Large intestine (tissue), 3 donors: ENCODE data around the gene GFY. TPM values are rescaled to one million over a fixed set of nuclear protein-coding genes. Genes with fewer than 3 reads are reported as not detected.

Source experiments
- DNase-seq, 2 donors: peaks; one replicate each; pipeline versions ENCODE4 v3.0.0 to v3.0.0-alpha.2; 2013
- H3K27ac ChIP-seq: one replicate; pipeline ENCODE4 v1.5.1; 2013; ENCODE audit warnings: low read length
- H3K27me3 ChIP-seq: 2 replicates; pipeline ENCODE4 v1.6.1; 2013; ENCODE audit warnings: low read length; ENCODE audit not compliant: control insufficient read depth, insufficient read depth
- H3K36me3 ChIP-seq: 2 replicates; pipeline ENCODE4 v1.6.1; 2013; ENCODE audit warnings: low read length; ENCODE audit not compliant: control insufficient read depth, insufficient read depth
- H3K4me1 ChIP-seq: one replicate; pipeline ENCODE4 v1.6.1; 2013; ENCODE audit warnings: low read length; ENCODE audit not compliant: control insufficient read depth, insufficient read depth
- H3K4me3 ChIP-seq: one replicate; pipeline ENCODE4 v1.5.1; 2013; ENCODE audit warnings: low read length
- H3K9me3 ChIP-seq: one replicate; pipeline ENCODE4 v1.6.1; 2013; ENCODE audit warnings: mild to moderate bottlenecking, low read depth, low read length, moderate library complexity; ENCODE audit not compliant: control insufficient read depth
- WGBS: methylation state at CpG from one replicate; pipeline ENCODE4 v1.1.5; 2013; ENCODE audit warnings: low lambda C conversion rate; ENCODE audit not compliant: insufficient coverage; 5-methylcytosine and 5-hydroxymethylcytosine counted together
- polyA plus RNA-seq: library from polyadenylated mRNA; unstranded; fragments of 120-200 nt; gene quantifications from one replicate; pipeline ENCODE4 v1.2.1, GENCODE V29; 2013

Gene GFY
- polyA plus RNA-seq, 1 donor = not detected

DNA sequence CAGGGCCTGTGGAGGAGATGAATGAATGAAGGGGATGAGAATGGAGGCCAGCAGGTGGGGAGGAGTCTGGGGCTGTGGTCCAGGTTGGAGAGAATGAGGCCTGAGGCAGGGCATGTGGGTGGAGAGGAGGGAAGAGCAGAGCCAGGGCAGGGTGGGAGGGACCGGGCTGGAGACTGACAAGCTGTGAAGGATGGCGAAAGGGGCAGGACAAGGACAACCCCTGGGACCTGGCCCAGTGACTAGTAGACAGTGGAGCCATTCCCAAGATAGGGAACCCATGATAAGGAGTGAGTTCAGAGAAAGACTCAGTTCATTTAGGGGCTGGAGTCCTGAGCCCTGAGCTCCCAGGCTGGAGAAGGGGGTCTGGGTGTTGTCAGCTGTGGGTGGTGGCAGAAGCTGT is 5.0 kb upstream of the GFY start:
- Histone ChIP-seq H3K27ac (no peak overlapping the region), H3K4me3 (no peak overlapping the region), H3K27me3 (peaks cover 93% of the 10 kb centered on the region), H3K36me3 (no peaks in the 10 kb centered on the region), H3K9me3 (peaks cover 6% of the 10 kb centered on the region), H3K4me1 (peaks cover 2% of the 10 kb centered on the region)
- no CpG with 5 or more reads among the region's 2 CpGs for WGBS
- no peak for DNase-seq

DNA sequence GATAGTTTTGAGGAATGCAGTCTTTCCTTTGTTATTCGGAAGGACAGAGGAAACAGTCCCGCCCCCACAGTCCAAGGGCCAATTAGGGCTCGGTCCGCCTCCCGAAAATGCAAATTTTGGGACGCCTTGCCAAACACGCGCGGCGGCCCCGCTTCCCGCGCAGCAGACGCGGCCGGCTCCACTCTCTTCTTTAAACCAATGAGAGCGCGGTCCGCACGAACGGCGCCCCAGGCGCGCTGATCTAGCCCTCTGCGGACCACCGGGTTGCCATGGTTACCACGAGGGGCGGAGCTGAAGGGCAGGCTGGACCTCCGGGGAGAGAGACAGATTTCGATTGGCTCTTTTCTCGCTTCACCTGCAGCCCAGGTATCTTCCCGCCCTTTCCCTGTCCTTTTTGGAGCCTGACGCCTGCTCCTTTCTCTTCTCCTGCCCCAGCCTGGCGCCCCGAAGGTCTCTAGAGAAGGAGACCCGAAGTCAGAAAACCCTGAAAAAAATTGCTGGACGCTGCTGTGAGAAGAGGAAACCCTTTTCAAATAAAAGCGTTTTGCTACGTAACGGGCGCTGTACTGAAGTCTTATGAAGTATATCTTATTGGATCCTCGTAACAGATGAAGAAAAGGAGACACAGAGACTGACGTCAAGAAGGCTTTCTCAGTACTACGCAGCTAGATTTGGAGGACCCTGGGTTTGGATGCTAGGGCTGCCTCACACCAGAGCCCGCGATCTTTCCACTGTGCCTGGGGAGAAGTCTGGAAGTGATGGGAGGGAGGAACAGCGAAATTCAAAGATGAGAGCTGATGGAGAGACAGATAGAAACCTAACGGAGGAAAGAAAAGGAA is 3.9 kb upstream of the GFY start:
- 7% methylated on average over 2 of the region's 48 CpGs for WGBS
- H3K9me3 ChIP-seq = peaks cover 6% of the 10 kb centered on the region
- peak in 1 of 2 donors; percentile 18 for DNase-seq
- H3K4me3 ChIP-seq = no peak overlapping the region
- no peak overlapping the region for H3K27ac ChIP-seq
- peaks cover 2% of the 10 kb centered on the region for H3K4me1 ChIP-seq
- H3K27me3 ChIP-seq = peaks cover 99% of the 10 kb centered on the region
- no peaks in the 10 kb centered on the region for H3K36me3 ChIP-seq

DNA sequence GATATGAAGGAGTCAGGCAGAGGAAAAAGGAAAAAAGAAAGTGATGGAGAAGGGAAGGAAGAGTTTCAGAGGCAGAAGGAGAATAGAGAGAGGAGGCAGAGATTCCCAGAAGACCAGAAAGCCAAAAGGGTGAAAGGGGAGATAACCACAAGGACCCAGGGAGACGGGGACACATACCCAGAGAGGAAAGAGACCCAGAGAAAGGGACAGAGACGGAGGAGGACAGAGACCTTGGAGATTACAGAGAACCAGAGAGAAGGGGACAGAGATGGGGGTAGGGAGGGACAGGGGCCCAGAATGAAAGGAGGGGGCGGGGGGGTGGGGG is 3.3 kb upstream of the GFY start:
- Histone ChIP-seq H3K27ac (no peak overlapping the region), H3K27me3 (peaks cover 100% of the 10 kb centered on the region), H3K9me3 (peaks cover 6% of the 10 kb centered on the region), H3K4me1 (peaks cover 2% of the 10 kb centered on the region), H3K4me3 (no peak overlapping the region), H3K36me3 (no peaks in the 10 kb centered on the region)
- DNase-seq = no peak
- 13% methylated on average over 1 of the region's 3 CpGs for WGBS

DNA sequence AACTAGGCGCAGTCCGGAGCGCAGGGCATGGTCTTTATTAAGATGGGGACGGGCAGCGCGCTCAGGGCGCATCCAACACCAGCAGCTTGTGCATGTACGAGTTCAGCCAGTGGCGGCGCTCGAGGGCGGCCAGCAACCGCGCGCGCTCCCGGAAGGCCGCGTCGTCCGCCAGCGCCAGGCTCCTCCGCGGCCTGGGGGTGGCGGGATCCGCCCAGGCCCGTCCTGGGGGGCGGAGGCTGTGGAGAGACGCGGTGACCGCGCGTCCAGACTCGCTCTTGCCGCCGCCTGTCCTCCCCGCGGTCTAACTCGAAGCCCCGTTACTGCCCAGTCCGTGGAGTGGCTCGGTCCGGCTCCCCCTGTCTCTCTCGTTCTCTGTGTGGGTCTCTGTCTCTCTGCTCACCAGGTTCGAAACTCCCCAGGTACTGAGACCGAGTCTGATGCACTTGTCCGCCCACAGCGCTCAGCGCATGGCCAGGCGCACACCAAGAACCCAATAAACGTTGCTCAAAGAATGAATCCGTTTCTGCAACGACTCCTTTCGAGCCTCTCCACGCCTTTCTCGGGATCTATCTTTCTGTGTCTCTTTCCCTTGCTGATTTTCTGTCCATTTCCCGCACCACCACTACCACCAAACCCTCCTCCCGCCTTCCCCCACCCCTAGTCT is 2.6 kb upstream of the GFY start:
- no peak overlapping the region for H3K27ac ChIP-seq
- no peak overlapping the region for H3K4me3 ChIP-seq
- WGBS = no CpG with 5 or more reads among the region's 58 CpGs
- DNase-seq = no peak
- H3K9me3 ChIP-seq = peaks cover 10% of the 10 kb centered on the region
- H3K4me1 ChIP-seq = peaks cover 2% of the 10 kb centered on the region
- H3K27me3 ChIP-seq = peaks cover 100% of the 10 kb centered on the region
- H3K36me3 ChIP-seq = no peaks in the 10 kb centered on the region

DNA sequence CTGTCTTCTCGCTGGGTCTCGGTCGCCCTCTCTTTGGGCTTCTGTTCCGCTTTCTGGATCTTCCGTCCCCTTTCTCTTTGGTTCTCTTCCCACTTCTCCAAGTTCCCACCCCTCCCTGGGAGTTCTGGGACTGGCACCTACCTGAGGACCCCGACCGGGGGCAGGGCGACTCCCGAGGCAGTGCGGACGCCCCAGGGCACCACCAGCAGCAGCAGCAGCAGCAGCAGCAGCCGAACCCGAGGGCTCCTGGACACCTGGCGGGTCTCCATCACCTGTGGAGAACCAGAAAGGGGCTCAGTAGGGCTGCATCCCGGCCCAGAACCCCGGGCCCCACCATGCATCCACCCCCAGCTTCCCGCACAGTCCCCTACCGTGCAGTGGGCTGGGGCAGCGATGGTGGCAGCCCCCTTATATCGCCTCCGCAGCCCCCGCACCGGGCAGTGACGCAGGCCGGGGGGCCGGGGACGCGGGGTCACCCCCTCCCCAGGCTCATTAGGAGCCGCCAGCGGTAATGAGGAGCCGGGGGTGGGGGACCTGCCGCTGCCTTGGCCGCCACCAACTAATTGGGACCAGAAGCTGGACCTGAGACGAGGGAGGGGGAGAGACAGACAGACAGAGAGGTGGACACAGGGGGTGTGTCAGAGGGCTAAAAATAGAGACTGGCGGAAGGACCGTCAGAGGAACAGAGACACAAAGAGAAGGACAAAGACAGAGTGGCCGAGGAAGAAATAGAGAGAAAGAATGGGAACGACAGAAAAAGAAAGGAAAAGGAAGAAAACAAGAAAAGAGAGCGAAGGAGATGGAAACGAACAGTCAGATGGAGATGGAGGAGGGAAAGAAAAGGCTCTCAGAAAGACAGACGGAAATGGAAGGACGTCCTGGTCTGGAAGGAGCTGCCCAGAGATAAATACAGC is 1.9 kb upstream of the GFY start, which contains the start of gene PTH2:
Gene PTH2 (minus strand): TSS at position 371 of the 914 bp plus-strand sequence. CDS start 102 bp downstream, at position 269.
- H3K4me3 ChIP-seq = no peak within 1 kb of the TSS
- no peaks in the 10 kb centered on the region for H3K36me3 ChIP-seq
- H3K27me3 ChIP-seq = peaks cover 100% of the 10 kb centered on the region
- peaks cover 2% of the 10 kb centered on the region for H3K4me1 ChIP-seq
- H3K9me3 ChIP-seq = peaks cover 13% of the 10 kb centered on the region
- DNase-seq = no peak
- 12% methylated on average over 8 of the region's 42 CpGs for WGBS
- H3K27ac ChIP-seq = no peak within 1 kb of the TSS

DNA sequence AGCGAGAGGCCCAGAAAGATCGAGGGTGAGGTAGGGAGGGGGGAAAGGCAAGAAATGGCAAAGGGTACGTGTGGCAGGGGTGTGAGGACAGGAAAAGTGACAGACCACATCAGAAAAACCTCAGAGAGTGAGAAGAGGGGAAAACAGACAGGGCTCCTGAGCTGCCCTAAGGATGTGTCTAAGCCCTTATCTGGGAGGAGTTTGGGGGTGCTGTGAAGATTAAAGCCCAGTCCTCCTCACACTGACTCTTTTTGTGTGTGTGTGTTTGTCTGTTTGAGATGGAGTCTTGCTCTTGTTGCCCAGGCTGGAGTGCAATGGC is 1.2 kb upstream of the GFY start:
- WGBS = no CpG with 5 or more reads among the region's 3 CpGs
- peaks cover 2% of the 10 kb centered on the region for H3K4me1 ChIP-seq
- peaks cover 100% of the 10 kb centered on the region for H3K27me3 ChIP-seq
- DNase-seq = no peak
- no peak overlapping the region for H3K27ac ChIP-seq
- peaks cover 13% of the 10 kb centered on the region for H3K9me3 ChIP-seq
- H3K4me3 ChIP-seq = no peak overlapping the region
- no peaks in the 10 kb centered on the region for H3K36me3 ChIP-seq

DNA sequence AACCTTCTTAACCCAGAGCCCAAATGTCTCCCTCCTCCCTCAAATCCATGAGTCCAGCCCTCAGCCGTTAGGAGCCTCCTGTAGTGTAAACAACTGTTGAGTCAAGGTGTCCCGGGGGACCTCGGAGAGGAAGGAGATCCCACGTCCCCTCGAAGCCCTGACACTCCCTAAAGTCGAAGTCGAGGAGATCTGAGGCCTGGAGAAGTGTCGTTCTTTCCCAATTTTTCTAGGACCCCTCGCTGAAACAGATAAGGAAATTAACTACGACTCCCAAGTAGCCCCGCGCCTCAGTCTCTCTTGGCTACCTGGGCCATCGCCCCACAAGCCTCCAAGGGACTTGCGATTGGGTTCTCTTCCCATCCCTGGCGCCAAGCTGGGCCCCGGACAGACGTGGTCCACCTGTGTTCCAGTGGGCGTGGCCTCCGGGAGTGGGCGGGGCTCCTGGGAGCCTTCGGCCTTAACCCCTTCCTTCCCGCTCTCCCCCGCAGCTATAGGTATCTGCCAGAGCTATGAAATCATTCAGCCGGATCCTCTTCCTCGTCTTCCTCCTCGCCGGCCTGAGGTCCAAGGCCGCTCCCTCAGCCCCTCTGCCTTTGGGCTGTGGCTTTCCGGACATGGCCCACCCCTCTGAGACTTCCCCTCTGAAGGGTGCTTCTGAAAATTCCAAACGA is 869 bp downstream of the GFY start:
- H3K4me3 ChIP-seq = no peak overlapping the region
- peaks cover 11% of the 10 kb centered on the region for H3K9me3 ChIP-seq
- H3K4me1 ChIP-seq = peaks cover under 1% of the 10 kb centered on the region
- no peak overlapping the region for H3K27ac ChIP-seq
- H3K36me3 ChIP-seq = no peaks in the 10 kb centered on the region
- WGBS = no CpG with 5 or more reads among the region's 30 CpGs
- no peak for DNase-seq
- H3K27me3 ChIP-seq = peaks cover 100% of the 10 kb centered on the region

DNA sequence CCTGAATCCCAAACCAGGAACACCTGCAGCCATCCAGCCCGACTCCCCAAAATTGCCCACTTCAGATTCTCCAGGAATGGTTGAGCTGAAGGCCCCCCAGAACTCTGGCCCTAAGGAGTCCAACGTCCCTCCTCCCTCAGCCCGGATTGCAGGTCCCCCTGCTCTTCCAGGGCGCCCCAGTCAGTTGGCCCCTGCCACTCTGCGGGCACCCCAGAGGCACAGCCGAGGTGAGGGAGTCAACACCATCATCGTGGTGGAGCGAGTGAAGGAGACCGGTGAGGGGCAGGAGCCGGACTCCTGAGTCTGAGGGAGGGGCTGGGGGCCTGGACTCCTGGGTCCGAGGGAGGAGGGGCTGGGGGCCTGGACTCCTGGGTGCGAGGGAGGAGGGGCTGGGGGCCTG is 2.2 kb downstream of the GFY start:
- Histone ChIP-seq H3K27me3 (peaks cover 100% of the 10 kb centered on the region), H3K4me1 (no peaks in the 10 kb centered on the region), H3K27ac (no peak overlapping the region), H3K9me3 (peaks cover 22% of the 10 kb centered on the region), H3K4me3 (no peak overlapping the region), H3K36me3 (no peaks in the 10 kb centered on the region)
- no peak for DNase-seq
- no CpG with 5 or more reads among the region's 12 CpGs for WGBS

DNA sequence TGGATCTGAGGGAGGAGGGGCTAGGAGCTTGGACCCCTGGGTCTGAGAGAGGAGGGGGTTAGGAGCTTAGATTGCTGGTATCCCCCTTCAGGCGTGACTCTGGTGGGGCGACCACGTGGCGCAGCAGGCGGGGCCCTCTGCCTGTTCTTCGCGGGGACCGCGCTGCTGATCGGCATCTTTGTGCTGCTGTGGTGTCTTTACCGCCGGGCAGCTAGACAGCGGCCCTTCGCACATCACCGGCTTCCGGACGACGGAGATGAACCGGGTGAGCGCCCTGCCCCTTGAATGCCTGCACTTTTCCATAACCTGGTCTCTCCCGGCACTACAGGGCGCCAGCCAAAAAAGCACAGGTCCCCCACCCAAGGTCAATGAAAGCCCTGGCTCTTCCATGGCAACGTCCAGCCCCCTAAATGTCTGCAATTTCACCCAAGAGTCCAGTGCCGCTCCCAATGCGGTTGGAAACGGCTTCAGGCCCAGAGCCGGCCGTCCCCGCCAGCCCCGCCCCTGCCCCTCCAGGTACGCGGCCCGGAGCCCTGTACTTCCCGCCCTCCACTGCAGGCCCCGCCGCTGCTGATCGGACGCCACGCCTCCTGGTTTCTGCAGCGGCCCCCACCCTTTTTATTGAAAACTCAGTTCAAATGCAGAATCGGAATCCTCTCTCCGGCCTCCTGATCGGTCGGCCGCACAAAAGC is 2.8 kb downstream of the GFY start:
- WGBS = no CpG with 5 or more reads among the region's 45 CpGs
- H3K27ac ChIP-seq = no peak overlapping the region
- H3K27me3 ChIP-seq = peaks cover 100% of the 10 kb centered on the region
- H3K4me1 ChIP-seq = no peaks in the 10 kb centered on the region
- H3K9me3 ChIP-seq = peaks cover 28% of the 10 kb centered on the region
- H3K4me3 ChIP-seq = no peak overlapping the region
- DNase-seq = no peak
- H3K36me3 ChIP-seq = no peaks in the 10 kb centered on the region
